Stimulated activated CD4-positive, alpha-beta T cell treated with anti-CD3 and anti-CD28 coated beads, TNF-alpha, amount 100 ng/mL, for 1 hour (primary cell): ENCODE measurements around the gene ERCC6L.
A peak's percentile ranks its signal among the peaks of the same experiment; 100 is the strongest.

Experiments
- DNase-seq, 3 donors: peaks; one replicate each; pipeline ENCODE4 v3.0.0-alpha.2; 2020; ENCODE audit warnings: low read depth in 3 of 3, low spot score in 1 of 3

Gene ERCC6L

GRCh38 chrX:72238721-72239475 is at the start of gene ERCC6L:
Gene ERCC6L, minus strand, starts transcription at chrX:72239027. Its CDS starts 116 bp downstream, at chrX:72238911.
- peak; percentile 47 to 71 (median 62) for DNase-seq

GRCh38 chrX:72282302-72282701 is 43.5 kb upstream of the ERCC6L start:
- no peak for DNase-seq

GRCh38 chrX:72280321-72280845 is 41.6 kb upstream of the ERCC6L start:
- DNase-seq: no peak

GRCh38 chrX:72276478-72276953 is 37.7 kb upstream of the ERCC6L start:
- no peak for DNase-seq

- no peak for DNase-seq
Measured at GRCh38 chrX:72274526-72274925, 35.7 kb upstream of the ERCC6L start.

GRCh38 chrX:72273718-72274117 is 34.9 kb upstream of the ERCC6L start:
- no peak for DNase-seq

GRCh38 chrX:72272868-72273267 is 34.0 kb upstream of the ERCC6L start:
- no peak for DNase-seq

GRCh38 chrX:72271812-72272211 is 33.0 kb upstream of the ERCC6L start:
- no peak for DNase-seq

- DNase-seq: no peak
Measured at GRCh38 chrX:72271091-72271788, 32.4 kb upstream of the ERCC6L start.

- DNase-seq: no peak
Measured at GRCh38 chrX:72270316-72270866, 31.6 kb upstream of the ERCC6L start.

- DNase-seq: no peak
Measured at GRCh38 chrX:72269671-72270251, 30.9 kb upstream of the ERCC6L start.

- DNase-seq: no peak
Measured at GRCh38 chrX:72268597-72269365, 30.0 kb upstream of the ERCC6L start.

GRCh38 chrX:72265263-72265662 is 26.4 kb upstream of the ERCC6L start:
- DNase-seq: no peak

GRCh38 chrX:72262077-72262476 is 23.2 kb upstream of the ERCC6L start:
- DNase-seq: no peak

GRCh38 chrX:72260448-72260847 is 21.6 kb upstream of the ERCC6L start:
- DNase-seq: no peak

GRCh38 chrX:72258174-72258573 is 19.3 kb upstream of the ERCC6L start:
- no peak for DNase-seq

- no peak for DNase-seq
Measured at GRCh38 chrX:72255864-72256263, 17.0 kb upstream of the ERCC6L start.

GRCh38 chrX:72255445-72255844 is 16.6 kb upstream of the ERCC6L start:
- no peak for DNase-seq

- no peak for DNase-seq
Measured at GRCh38 chrX:72254816-72255215, 16.0 kb upstream of the ERCC6L start.

GRCh38 chrX:72253686-72254085 is 14.9 kb upstream of the ERCC6L start:
- DNase-seq: no peak
